Stromal cell of bone marrow (primary cell): Measurements from ENCODE around the gene ARHGEF19.
A peak's percentile ranks its signal among the peaks of the same experiment; 100 is the strongest.
"Not testable (repeated sequence)": the region's sequence is repeated elsewhere in the genome, so short reads cannot be mapped to it uniquely, and the experiment has no call there.

Experiments
- DNase-seq: peaks from one replicate; pipeline ENCODE4 v3.0.0-alpha.2; 2012; ENCODE audit warnings: low read depth

The ARHGEF19 gene

DNA sequence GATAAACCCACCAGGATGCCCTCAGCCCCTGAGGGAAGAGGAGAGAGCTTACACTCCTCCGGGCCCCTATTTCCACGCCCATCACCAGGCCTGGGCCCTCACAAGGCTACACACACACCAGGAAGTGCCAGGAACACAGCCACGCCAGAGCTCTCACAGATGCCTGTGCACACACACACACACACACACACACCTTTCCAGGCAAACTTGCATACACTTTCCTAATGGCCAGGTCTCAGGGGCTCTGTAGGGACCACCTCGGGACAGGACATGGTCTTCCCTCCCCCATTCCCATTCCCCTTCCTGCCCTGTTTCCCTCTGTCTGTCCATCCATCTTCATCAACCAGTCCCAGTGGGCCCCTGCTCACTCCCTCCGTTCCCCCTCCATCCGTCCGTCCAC lies 46.9 kb downstream of the ARHGEF19 start:
- no peak for DNase-seq

GRCh38 chr1:16165073-16165364 lies 47.4 kb downstream of the ARHGEF19 start:
- no peak for DNase-seq

- DNase-seq, result peak; percentile 94
Observed at GRCh38 chr1:16164213-16165072, 48.0 kb downstream of the ARHGEF19 start.

- not testable (repeated sequence) for DNase-seq
Observed at GRCh38 chr1:16163608-16164212, 48.7 kb downstream of the ARHGEF19 start.

DNA sequence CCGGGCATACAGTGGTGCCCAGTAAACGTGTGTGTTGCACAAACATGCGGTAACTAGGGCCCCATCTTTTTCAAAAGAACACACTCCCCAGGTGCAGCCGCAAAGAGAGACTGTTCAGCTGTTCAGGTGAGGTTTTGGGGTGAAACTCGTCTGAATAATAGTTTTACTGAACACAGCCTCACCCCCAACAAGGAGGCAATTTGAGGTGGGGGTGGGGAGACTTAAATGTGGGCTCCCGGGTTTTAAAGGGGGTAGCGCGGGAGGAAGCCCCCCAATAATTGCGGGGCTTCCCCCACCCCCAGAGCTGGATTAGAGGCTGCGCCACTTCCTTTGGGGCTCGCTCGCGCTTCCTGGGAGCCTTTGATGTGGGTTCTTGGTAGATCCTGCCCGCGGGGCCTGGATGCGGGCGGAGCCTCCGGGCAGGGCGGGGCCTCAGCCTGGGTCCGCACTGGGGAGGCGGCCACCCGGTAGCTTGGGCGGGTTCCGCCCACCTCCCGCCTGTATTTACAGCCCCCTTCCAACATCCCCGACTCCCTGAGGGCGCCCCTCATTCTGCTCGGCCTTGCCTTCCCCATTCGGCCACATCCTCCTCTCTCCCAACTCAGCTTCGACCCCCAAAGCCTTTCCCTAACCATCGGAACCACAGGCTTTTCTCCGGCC lies 50.2 kb downstream of the ARHGEF19 start:
- no peak for DNase-seq

- DNase-seq, result no peak
Observed at GRCh38 chr1:16161717-16162116, 50.7 kb downstream of the ARHGEF19 start.

DNA sequence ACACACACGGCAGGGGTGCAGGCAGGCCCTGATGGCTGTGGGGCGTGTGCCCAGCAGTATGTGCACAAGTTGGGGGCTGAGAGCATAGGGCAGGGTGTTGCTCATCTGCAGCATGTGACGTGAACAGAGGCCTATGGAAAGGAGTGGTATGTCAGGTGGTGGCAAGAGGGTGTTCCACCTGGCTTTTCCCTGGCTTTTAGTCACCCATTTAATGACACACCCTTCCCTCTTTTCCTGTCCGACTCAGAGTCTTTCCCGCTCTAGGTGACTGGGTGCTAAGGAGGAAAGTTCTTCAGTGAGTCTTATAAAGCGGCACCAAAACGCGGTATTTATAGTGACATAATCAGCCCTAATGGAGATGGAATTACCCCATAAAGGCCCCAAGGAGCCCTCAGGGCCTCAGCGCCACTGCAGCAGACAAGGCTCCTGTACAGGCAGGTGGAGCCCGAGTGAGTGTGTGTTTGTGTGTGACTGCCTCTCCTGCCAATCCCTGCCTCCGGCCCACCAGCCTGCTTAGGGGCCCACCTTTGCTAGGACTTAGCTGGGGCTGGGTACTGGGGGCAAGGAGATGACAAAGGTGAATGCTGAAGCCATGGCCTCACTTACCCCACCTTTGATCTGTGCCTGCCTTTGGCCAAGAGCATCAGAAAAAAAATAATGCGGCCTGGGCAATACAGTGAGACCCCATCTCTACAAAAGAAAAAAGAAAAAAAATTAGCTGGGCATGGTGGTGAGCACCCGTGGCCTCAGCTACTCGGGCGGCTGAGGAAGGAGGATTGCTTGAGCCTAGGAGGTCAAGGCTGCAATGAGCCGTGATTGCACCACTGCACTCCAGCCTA lies 53.2 kb downstream of the ARHGEF19 start:
- no peak for DNase-seq

GRCh38 chr1:16158025-16158424 lies 54.4 kb downstream of the ARHGEF19 start:
- no peak for DNase-seq

DNA sequence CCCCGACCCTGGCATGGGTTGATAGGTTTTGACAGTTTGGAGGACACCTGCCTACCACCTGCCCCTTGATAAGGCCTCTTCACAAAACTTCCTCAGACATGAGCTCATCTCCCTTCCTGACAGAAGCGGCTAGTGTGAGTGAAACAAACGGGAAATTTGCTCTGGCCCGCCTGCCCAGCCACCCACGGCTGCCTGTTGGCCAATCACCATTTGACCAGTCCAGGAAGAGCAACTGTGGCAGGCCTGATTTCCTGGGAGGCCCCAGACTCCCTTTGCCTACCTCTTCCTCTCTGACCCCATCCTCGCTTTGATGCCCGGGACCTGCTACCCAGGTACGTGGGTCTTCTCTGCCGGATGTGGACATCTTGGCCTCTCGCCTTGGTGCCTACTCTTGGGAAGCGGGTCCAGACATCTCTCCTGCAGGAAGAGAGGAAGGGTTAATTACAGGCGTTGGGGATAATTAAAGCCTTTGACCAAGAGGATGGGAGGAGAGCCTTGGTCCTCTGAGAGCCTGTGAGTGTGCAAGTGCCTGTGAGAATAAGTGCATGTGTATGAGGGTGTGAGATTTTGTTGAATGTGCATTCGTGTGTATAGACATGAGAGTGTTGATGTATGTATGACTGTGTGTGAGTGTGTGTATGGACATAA lies 55.5 kb downstream of the ARHGEF19 start:
- no peak for DNase-seq

GRCh38 chr1:16155537-16156410 lies 56.7 kb downstream of the ARHGEF19 start, which contains the start of gene EPHA2:
TSS of gene EPHA2 (minus strand) at chr1:16156069. CDS start at chr1:16155932, 137 bp downstream.
- peak; percentile 67 for DNase-seq

DNA sequence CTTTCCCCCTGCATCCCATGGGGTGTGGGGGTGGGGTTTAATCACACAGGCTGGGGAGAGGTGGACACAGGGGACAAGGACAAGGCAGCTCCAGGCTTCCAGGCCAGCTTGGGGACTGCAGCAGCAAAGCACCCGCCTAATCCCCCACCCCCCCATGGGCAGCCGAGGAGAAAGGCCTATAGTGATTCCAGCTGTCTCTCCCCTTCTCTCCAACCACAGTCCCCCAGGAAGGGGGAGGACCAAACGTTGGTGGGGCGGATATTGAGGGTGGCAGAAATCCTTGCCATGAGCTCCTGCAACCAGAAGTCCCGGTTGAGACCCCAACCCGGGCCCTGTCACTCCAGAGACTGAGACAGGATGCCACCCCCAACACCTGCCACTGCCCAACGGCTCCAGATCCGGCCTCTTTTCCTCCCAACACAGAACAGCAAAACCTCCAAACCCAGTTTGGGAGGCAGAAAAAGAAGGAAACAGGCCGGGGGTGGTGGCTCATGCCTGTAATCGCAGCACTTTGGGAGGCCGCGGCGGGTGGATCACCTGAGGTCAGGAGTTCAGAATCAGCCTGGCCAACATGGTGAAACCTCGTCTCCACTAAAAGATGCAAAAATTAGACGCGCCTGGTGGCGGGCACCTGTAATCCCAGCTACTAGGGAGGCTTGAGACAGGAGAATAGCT lies 58.3 kb downstream of the ARHGEF19 start:
- DNase-seq, result no peak

- DNase-seq, result no peak
Observed at GRCh38 chr1:16153096-16153998, 59.1 kb downstream of the ARHGEF19 start.

- no peak for DNase-seq
Observed at GRCh38 chr1:16152481-16153087, 59.9 kb downstream of the ARHGEF19 start.

DNA sequence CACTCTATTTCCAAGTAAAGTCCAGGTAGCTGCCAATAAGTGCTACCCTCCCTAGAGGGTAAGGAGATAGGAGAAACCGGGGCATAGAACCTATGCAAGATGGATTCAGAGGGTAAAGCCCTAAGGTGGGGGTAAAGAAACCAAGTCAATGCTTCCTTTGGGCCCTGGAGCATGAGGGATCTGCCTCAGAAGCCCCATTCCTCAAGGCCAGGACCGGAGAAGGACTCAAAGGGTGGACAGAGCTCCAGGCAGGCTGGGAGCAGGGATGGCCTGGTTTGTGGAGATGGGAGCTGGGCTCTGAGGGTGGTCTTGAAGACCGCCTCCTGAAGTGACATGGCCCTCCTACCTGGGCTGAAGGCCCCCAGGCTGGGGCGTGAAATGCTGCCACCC lies 60.5 kb downstream of the ARHGEF19 start:
- no peak for DNase-seq

GRCh38 chr1:16151196-16151994 lies 61.1 kb downstream of the ARHGEF19 start:
- DNase-seq, result no peak

DNA sequence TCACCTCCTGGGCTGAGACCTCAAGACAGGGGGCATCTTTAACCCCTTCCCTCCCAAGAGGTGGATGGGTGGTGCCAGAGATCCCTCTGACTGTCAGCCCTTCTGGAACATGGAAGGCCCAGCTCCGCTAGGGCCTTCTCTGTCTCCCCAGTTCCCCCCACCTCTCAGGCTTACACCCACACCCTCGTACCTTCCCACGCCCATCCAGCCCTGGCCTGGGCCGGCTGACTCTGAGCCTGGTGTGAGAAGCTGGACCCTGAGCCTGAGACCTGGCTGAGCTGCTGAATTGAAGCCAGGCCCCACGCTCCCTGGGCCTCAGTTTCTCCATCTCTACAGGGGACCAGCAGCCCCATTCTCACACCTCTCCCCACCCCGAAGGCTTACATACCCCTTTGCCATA lies 61.9 kb downstream of the ARHGEF19 start:
- no peak for DNase-seq

DNA sequence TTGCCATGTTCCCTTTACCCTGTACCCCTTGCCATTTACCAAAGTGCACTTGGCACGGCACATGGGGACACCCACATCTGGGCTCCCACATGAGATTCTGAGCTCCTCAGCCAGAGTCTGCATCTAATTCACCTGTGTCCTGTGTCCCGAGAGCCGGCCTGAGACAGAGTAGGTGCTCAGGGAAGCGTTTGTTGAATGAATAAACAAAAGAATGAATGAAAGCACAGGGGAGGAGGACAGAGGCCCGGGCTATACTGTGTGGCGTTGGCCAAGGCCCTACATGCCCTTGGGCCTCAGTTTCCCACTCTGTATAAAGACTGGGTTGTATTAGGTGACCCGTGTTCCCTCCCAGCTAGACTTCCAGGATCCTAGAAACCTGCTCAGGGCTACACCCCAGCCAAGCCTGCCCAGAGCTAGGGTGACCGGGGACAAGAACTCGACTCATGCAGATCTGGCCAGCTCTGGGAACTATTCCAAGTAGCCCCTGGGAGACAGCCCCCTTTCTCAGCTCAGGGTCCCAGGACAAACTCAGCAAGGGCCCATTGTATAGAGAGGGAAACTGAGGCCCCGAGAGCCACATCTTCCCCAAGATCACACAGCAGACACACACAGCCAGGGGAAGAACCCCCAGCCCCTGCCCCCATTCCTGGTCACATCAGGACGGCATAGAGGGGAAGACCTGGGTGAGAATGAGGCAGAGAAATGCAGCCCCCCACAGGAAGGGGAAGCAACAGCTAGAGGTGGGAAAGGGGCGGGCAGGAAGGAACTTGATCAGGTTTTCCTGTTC lies 62.6 kb downstream of the ARHGEF19 start:
- no peak for DNase-seq
